GM12874 (cell line): Measurements from ENCODE around the gene DYNAP.

Experiments used
- CTCF ChIP-seq: IDR thresholded peaks from 2 replicates; pipeline ENCODE4 v1.5.1; 2011; ENCODE audit warnings: low read depth, mild to moderate bottlenecking, control low read depth, low read length, moderate library complexity; ENCODE audit not compliant: insufficient read depth

The DYNAP gene

DNA sequence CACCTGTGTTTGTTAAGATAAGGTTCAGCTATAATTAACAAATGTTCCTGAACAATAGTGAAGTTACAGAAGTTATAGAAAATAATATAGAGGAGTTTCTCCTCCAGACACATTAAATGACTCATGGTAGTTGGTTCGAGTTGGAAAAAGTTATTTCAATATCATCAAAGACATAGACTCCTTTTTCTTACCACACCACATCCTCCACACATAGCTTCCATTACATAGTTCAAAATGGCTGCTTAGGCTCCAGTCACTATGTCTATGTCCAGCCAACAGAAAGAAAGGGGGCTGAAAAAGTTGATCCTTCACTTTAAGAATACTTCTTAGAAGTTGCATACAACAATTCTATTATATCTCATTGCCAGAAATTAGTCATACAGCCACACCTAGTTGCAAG is 50.7 kb downstream of the DYNAP start:
- TF ChIP-seq CTCF: no peak

DNA sequence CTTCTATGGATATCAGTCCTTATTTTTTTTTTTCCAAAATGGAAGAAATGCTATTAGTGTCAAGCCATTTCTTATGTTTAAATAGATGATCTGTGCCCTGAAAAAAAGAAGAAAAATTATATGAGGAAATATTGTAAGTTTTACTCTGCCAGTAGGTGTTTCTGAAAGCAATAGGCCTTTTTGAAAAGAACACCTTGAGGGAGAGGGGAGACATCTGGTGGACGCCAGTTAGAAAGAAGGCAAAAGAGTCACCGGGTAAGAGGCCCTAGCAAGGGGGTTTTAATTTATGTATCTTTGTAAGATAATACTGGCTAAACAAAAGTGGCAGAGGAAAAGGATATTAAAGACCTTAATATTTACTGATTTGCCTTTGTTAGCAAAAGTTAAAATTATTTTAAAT is 56.1 kb downstream of the DYNAP start:
- 0 out of 2 replicates have a peak, but pooled peaks have one; percentile 4 for TF ChIP-seq CTCF
